ENCODE measurements around the gene BORCS6. TPM values are rescaled to one million over a fixed set of nuclear protein-coding genes. Genes with fewer than 3 reads are reported as not detected.

Gene BORCS6
- total and polyA plus RNA-seq, 9 of the 15 experiments (the other 6 are each of a cell fraction or from before 2014, with no cell fraction given), result 0.01 to 7.4 (median 2.3) TPM

DNA sequence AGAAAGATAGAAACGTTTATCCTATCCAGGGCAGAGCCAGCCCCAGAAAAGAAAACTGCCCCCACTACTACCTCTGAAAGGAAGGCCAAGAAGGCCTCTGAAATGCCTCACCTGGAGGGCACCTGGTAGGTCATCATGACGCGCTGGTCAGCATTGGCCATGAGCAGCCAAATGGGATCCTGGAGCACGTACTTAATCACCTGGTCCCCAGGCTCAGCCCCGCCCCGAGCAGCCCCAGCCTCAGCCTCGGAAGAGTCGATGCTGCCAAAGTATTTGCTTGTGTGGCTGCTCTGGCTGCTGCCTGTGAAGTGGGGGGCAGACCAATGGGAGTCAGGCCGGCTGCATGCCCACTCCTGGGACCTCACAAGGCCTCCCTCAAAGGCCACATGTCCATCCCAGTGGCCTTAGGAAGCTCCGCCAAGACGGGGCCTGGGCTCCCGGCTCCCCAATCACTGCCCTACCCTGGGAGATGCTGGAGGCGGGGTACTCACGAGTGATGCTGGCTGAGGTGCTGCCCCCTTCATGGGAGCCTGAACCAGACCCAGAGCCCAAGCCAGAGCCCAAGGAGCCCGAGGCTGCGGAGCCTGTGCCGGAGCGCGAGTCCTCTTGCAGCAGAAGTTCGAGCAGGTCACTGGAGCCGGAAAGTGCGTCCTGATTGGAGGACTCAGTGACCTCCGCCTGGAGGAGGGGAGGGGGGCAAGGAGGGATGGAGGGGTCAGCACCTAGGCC, 47.7 kb downstream of the BORCS6 start:
- no peak for TF ChIP-seq ZNF41 (CRISPR knock-in tag; conservative IDR thresholded peaks at IDR 0.05)
- peak; percentile 58 for TF ChIP-seq POLR2G (IDR thresholded peaks at IDR 0.05; ENCODE audit: low read depth, low read length)
- no peak for TF ChIP-seq ETS2 (tag; IDR thresholded peaks at IDR 0.05; ENCODE audit: borderline replicate concordance, poor library complexity, severe bottlenecking)

GRCh38 chr17:8141741-8142140, 48.2 kb downstream of the BORCS6 start:
- no peak for TF ChIP-seq CBX1 (IDR thresholded peaks at IDR 0.05; ENCODE audit: low read depth)
- TF ChIP-seq PRPF4 (IDR thresholded peaks at IDR 0.05; ENCODE audit: insufficient read depth, low read depth, low read length, poor library complexity, severe bottlenecking), result no peak
- no peak for TF ChIP-seq PRMT5 (CRISPR knock-in tag; IDR thresholded peaks at IDR 0.05)
- TF ChIP-seq ZNF561 (CRISPR knock-in tag; conservative IDR thresholded peaks at IDR 0.05), result no peak
- Histone ChIP-seq H3K4me3 (no peak overlapping the region), H3K4me2 (ENCODE audit: insufficient read depth, low read length) (no peak overlapping the region), H3K36me3 (ENCODE audit: control insufficient read depth, insufficient read depth, low read length) (peaks cover 53% of the 10 kb centered on the region; the same call in 2 of the 3 replicates), H4K20me1 (replicated peaks; ENCODE audit: control insufficient read depth, insufficient read depth, low read length) (0 out of 2 replicates have a peak, but pooled peaks cover 2% of the 10 kb centered on the region), H2AFZ (ENCODE audit: low read depth, low read length) (no peak overlapping the region), H3K27ac (ENCODE audit: extremely low read depth, low read depth, low read length) (no peak overlapping the region), H3K9me1 (ENCODE audit: control insufficient read depth, insufficient read depth, low read length) (no peaks in the 10 kb centered on the region), H3K9me3 (replicated peaks; ENCODE audit: control insufficient read depth, insufficient read depth, low read depth, low read length) (no peaks in the 10 kb centered on the region), H3K27me3 (ENCODE audit: control insufficient read depth in 2 of 2, insufficient read depth in 2 of 2, low read length in 2 of 2) (no peaks in the 10 kb centered on the region), H3K4me1 (replicated peaks in 1 of 2; ENCODE audit: control insufficient read depth in 2 of 2, insufficient read depth in 2 of 2, low read length in 2 of 2) (peaks cover 6 to 28% of the 10 kb centered on the region in 2 experiments; a peak in 4 of 5 replicates), H3K79me2 (ENCODE audit: control insufficient read depth, insufficient read depth, low read length) (no peaks in the 10 kb centered on the region), H3K9ac (ENCODE audit: insufficient read depth in 1 of 2, low read depth in 2 of 2, low read length in 2 of 2) (no peak overlapping the region)
- ATAC-seq (no peak), FAIRE-seq (no peak), DNase-seq (ENCODE audit: extremely low read depth in 1 of 4, low spot score in 3 of 4) (no peak)
- intact Hi-C loops (cut with micrococcal nuclease) (no loop called here), in situ Hi-C loops (cut with MboI) (no loop called here)
- POLR2A ChIA-PET, result interaction anchor here (0.6 to 3.3 kb wide), 3 partner anchors 9 to 685 kb away, joined by 5 to 19 read pairs (median 14); no protein-coding TSS in a partner anchor
- no TSS peak for BruUV-seq (replicated peaks)
- WGBS (ENCODE audit: insufficient coverage, low coverage, missing lambda C conversion rate), result 92% methylated on average over 5 of the region's 11 CpGs
- CTCF ChIA-PET (ENCODE audit: low intra/inter-chr PET ratio), result no interaction called here

More for the DNA sequence above, 47.7 kb downstream of the BORCS6 start:
- H3K36me3 ChIP-seq (ENCODE audit: control insufficient read depth, insufficient read depth, low read length), result peaks cover 58% of the 10 kb centered on the region; the same call in 2 of the 3 replicates
- intact Hi-C loops (cut with micrococcal nuclease) (no loop called here), in situ Hi-C loops (cut with MboI) (no loop called here)
- no peak overlapping the region for H2AFZ ChIP-seq (ENCODE audit: low read depth, low read length)
- 89% methylated on average over 15 of the region's 23 CpGs for WGBS (ENCODE audit: insufficient coverage, low coverage, missing lambda C conversion rate)
- no peaks in the 10 kb centered on the region for H3K27me3 ChIP-seq (ENCODE audit: control insufficient read depth in 2 of 2, insufficient read depth in 2 of 2, low read length in 2 of 2)
- no peak for DNase-seq (ENCODE audit: extremely low read depth in 1 of 4, low spot score in 3 of 4)
- POLR2A ChIA-PET, result interaction anchor here (0.6 to 3.3 kb wide), 4 partner anchors 8 to 247 kb away, joined by 3 to 19 read pairs (median 9); no protein-coding TSS in a partner anchor
- H3K9me1 ChIP-seq (ENCODE audit: control insufficient read depth, insufficient read depth, low read length), result no peaks in the 10 kb centered on the region
- H3K4me2 ChIP-seq (ENCODE audit: insufficient read depth, low read length), result no peak overlapping the region
- H3K4me1 ChIP-seq (replicated peaks in 1 of 2; ENCODE audit: control insufficient read depth in 2 of 2, insufficient read depth in 2 of 2, low read length in 2 of 2), result peaks cover 5 to 25% of the 10 kb centered on the region in 2 experiments; a peak in 4 of 5 replicates
- H3K79me2 ChIP-seq (ENCODE audit: control insufficient read depth, insufficient read depth, low read length), result no peaks in the 10 kb centered on the region
- H4K20me1 ChIP-seq (replicated peaks; ENCODE audit: control insufficient read depth, insufficient read depth, low read length), result 0 out of 2 replicates have a peak, but pooled peaks cover 2% of the 10 kb centered on the region
- FAIRE-seq, result no peak
- peak overlapping the region in 1 of 2 experiments; percentile 9; a peak in 1 of 4 replicates for H3K9ac ChIP-seq (ENCODE audit: insufficient read depth in 1 of 2, low read depth in 2 of 2, low read length in 2 of 2)
- no peak overlapping the region for H3K27ac ChIP-seq (ENCODE audit: extremely low read depth, low read depth, low read length)
- ATAC-seq, result no peak
- CTCF ChIA-PET (ENCODE audit: low intra/inter-chr PET ratio), result interaction anchor here (0.7 kb wide), 1 partner anchor 59 kb away, joined by 3 read pairs; no protein-coding TSS in a partner anchor
- H3K4me3 ChIP-seq, result no peak overlapping the region
- no peaks in the 10 kb centered on the region for H3K9me3 ChIP-seq (replicated peaks; ENCODE audit: control insufficient read depth, insufficient read depth, low read depth, low read length)
- no TSS peak for BruUV-seq (replicated peaks)
